ENCODE measurements around the gene SNIP1.

- no peak for TF ChIP-seq CTCF (IDR thresholded peaks at IDR 0.05)
- TF ChIP-seq POLR2A (IDR thresholded peaks at IDR 0.05): no peak
- TF ChIP-seq EP300 (IDR thresholded peaks at IDR 0.05): no peak
Measured at GRCh38 chr1:37558411-37558810, 4.3 kb upstream of the SNIP1 start.

Measured in tibial nerve (tissue), 4 donors.